Measurements from ENCODE around the gene GOT1.

The GOT1 gene

GRCh38 chr10:99399664-99400063, 30.8 kb downstream of the GOT1 start:
- no peak for TF ChIP-seq CTCF (conservative IDR thresholded peaks at IDR 0.05; ENCODE audit: low read depth, low read length)
- no peak overlapping the region for H3K4me3 ChIP-seq (ENCODE audit: low read length)
- DNase-seq (ENCODE audit: low read depth) = no peak

- no peak for DNase-seq (ENCODE audit: low read depth)
- no peak for TF ChIP-seq CTCF (conservative IDR thresholded peaks at IDR 0.05; ENCODE audit: low read depth, low read length)
- no peak overlapping the region for H3K4me3 ChIP-seq (ENCODE audit: low read length)
Observed at GRCh38 chr10:99396471-99396870, 34.0 kb downstream of the GOT1 start.

- no peak for TF ChIP-seq CTCF (conservative IDR thresholded peaks at IDR 0.05; ENCODE audit: low read depth, low read length)
- DNase-seq (ENCODE audit: low read depth) = no peak
- H3K4me3 ChIP-seq (ENCODE audit: low read length) = no peak overlapping the region
Observed at GRCh38 chr10:99395750-99396445, 34.5 kb downstream of the GOT1 start.

- no peak for TF ChIP-seq CTCF (conservative IDR thresholded peaks at IDR 0.05; ENCODE audit: low read depth, low read length)
- no peak overlapping the region for H3K4me3 ChIP-seq (ENCODE audit: low read length)
- DNase-seq (ENCODE audit: low read depth) = no peak
Observed at GRCh38 chr10:99394761-99395386, 35.5 kb downstream of the GOT1 start.

- no peak for TF ChIP-seq CTCF (conservative IDR thresholded peaks at IDR 0.05; ENCODE audit: low read depth, low read length)
- no peak overlapping the region for H3K4me3 ChIP-seq (ENCODE audit: low read length)
- no peak for DNase-seq (ENCODE audit: low read depth)
Observed at GRCh38 chr10:99394256-99394655, 36.2 kb downstream of the GOT1 start.

- H3K4me3 ChIP-seq (ENCODE audit: low read length) = no peak overlapping the region
- no peak for TF ChIP-seq CTCF (conservative IDR thresholded peaks at IDR 0.05; ENCODE audit: low read depth, low read length)
- no peak for DNase-seq (ENCODE audit: low read depth)
Observed at GRCh38 chr10:99393683-99394082, 36.7 kb downstream of the GOT1 start.

GRCh38 chr10:99393036-99393435, 37.4 kb downstream of the GOT1 start:
- TF ChIP-seq CTCF (conservative IDR thresholded peaks at IDR 0.05; ENCODE audit: low read depth, low read length) = no peak
- DNase-seq (ENCODE audit: low read depth) = no peak
- H3K4me3 ChIP-seq (ENCODE audit: low read length) = no peak overlapping the region
